ENCODE results near the gene NXPE1. TPM values are rescaled to one million over a fixed set of nuclear protein-coding genes. Genes with fewer than 3 reads are reported as not detected.

NXPE1 gene
- total RNA-seq, 1 donor from 2014 or later: not detected

DNA sequence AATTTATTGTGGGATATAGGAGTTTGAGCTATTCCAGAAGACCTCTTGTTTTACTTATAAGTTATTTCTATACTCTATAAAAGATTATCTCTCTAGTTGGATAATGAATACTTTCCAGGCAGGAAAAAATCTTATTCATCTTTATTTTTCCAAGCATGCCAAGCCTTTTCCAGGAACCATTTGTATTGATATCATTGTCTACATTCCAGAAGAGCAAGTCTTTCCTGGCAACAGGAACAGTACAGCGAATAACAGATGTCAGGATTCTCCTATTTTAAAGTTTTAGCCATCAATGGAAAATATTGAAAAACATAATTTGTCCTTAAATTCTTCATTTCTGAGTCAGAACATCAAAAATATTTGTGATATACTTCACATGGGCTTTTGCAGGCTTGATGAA lies 5.2 kb upstream of the NXPE1 start:
- DNase-seq (ENCODE audit: low spot score in 2 of 2): no peak
- no peak for FAIRE-seq

GRCh38 chr11:114563077-114563476 lies 3.4 kb upstream of the NXPE1 start:
- FAIRE-seq (no peak), DNase-seq (ENCODE audit: low spot score in 2 of 2) (no peak)

- FAIRE-seq: no peak
- DNase-seq (ENCODE audit: low spot score in 2 of 2): no peak
Measured at GRCh38 chr11:114562166-114562916, 2.7 kb upstream of the NXPE1 start.

DNA sequence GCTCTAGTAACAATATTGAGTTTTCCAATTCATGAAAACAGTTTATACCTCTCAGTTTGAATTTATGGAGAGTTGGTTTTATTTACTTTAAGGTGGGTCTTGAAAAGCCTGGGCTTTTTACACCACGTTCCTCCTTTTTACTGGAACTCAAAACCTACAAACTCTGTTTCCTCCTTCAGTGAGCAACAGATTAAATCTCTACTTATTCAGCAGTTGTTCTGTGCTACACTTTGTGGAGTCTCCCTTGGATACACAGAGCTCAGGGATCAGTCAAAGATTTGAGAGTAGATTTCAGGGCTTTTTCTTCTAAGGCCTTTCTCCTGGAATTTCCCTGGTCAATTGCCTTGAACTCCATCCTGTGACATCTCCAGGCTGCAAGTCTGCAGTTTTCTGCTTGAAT lies 3.5 kb downstream of the NXPE1 start:
- DNase-seq (ENCODE audit: low spot score in 2 of 2): no peak
- FAIRE-seq: no peak

GRCh38 chr11:114553642-114554041 lies 6.0 kb downstream of the NXPE1 start:
- FAIRE-seq (no peak), DNase-seq (ENCODE audit: low spot score in 2 of 2) (no peak)

GRCh38 chr11:114551060-114551459 lies 8.6 kb downstream of the NXPE1 start:
- DNase-seq (ENCODE audit: low spot score in 2 of 2): no peak

GRCh38 chr11:114525682-114526081 lies 34.0 kb downstream of the NXPE1 start:
- FAIRE-seq: no peak
- no peak for DNase-seq (ENCODE audit: low spot score in 2 of 2)

More at GRCh38 chr11:114551060-114551459, 8.6 kb downstream of the NXPE1 start:
- no peak for FAIRE-seq

GRCh38 chr11:114524122-114524521 lies 35.6 kb downstream of the NXPE1 start:
- DNase-seq (ENCODE audit: low spot score in 2 of 2) (no peak), FAIRE-seq (no peak)

DNA sequence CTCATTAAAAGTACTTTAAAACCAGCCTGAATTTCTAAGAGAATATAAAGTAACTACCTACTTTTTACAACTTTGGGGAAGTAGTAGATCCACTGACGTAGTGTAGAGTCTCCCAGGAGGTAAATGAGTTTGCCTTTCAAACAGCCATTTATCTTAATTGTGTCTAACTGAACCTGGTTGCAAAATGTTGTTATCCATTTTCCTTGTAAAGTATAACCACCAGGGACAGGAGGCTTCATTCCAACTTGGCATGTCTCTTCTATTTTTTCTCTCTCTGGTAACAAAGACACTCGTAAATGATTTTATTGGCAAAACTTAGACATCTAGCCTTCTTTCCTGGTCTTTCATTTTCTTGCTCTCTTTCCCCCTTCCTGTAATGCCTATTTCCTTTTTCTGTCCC lies 36.9 kb downstream of the NXPE1 start:
- no peak for DNase-seq (ENCODE audit: low spot score in 2 of 2)
- no peak for FAIRE-seq

GRCh38 chr11:114511538-114511937 lies 48.1 kb downstream of the NXPE1 start:
- FAIRE-seq (no peak), DNase-seq (ENCODE audit: low spot score in 2 of 2) (no peak)

DNA sequence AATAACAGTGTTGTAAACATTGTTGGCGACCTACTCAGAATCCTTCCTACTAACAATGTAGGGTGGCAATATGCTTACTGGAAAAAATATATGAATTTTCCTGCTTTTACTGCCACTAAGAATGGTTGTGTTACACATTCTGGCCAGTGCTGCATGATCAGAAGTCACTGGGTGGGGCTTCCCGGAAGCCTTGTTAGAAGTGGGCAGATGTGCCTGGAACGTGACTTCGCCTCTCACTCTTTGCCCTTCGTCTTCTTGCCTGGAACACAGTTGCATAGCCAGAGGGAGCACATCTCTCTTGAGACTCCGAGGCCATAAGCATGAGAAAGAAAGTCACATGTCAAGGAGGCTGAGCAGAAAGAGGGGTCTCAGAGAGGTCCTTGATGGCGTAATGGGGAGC lies 48.6 kb downstream of the NXPE1 start:
- DNase-seq (ENCODE audit: low spot score in 2 of 2) (no peak), FAIRE-seq (no peak)

DNA sequence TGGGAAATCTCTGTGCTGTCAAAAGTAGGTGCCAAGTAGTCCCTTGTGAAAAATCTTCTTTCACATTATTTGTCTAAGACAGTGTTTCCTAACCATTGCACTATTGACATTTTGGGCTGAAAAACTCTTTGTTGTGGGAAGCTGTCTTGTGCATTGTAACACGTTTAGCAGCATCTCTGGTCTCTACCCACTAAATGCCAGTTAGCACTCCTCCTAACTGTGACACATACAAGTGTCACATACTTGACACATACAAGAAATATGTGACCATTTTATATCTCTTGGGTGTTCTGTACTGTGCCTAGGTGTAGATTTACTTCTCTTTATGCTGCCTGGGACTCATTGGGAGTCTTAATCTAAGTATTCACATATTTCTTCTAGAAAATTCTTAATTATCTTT lies 57.8 kb downstream of the NXPE1 start:
- no peak for DNase-seq (ENCODE audit: low spot score in 2 of 2)
- FAIRE-seq: no peak

- DNase-seq (ENCODE audit: low spot score in 2 of 2): no peak
- no peak for FAIRE-seq
Measured at GRCh38 chr11:114499756-114500155, 59.9 kb downstream of the NXPE1 start.

DNA sequence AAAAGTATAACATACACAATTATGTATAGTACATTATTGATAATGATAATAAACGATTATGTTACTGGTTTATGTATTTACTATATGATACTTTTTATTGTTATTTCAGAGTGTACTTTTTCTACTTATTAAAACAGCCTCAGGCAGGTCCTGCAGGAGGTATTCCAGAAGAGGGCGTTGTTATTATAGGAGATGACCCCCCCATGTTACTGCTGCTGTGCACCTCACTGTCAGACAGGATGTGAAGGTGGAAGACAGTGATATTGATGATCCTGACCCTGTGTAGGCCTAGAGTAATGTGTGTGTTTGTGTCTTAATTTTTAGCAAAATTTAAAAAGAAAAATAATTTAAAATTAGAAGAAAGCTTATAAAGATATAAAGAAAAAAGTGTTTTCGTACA lies 62.8 kb downstream of the NXPE1 start:
- DNase-seq (ENCODE audit: low spot score in 2 of 2): no peak
- FAIRE-seq: no peak

- no peak for DNase-seq (ENCODE audit: low spot score in 2 of 2)
- FAIRE-seq: no peak
Measured at GRCh38 chr11:114483929-114484328, 75.8 kb downstream of the NXPE1 start.

DNA sequence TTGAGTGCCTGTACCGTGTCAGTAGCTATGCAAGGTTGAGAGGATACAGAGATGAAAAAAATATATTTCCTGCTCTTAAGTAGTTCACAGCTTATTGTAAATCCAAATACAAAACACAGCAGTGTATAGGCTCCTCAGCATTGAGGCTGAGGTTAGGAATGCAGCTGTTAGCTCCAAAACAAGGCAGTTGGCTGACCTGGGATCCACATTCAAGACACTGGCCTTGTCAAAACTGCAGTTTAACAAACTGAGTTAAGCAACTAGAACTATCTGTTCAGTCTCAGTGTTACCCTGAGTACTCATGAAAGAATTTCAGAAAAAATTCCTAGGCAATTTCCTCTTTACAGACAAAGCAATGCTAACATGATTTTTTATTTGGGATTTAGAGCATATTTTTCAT lies 77.6 kb downstream of the NXPE1 start:
- no peak for DNase-seq (ENCODE audit: low spot score in 2 of 2)
- no peak for FAIRE-seq

DNA sequence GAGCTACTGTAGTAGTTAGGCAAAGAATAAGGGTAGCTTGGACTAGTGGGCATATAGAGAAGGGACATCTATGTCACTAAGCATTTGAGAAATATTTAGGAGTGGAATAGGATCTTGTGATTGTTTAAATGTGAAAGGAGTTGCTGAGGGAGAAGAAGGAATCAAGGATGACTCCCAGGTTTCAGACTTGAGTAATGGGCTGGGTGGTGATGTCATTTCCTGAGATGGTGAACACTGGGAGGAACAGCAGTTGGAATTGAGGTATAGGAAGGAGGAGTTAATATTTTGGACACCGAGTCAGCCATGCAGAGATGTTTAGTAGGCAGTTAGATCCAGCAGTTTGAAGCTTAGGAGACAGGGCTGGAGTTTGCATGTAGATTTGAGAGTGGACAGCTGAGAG lies 80.3 kb downstream of the NXPE1 start:
- no peak for DNase-seq (ENCODE audit: low spot score in 2 of 2)
- FAIRE-seq: no peak

GRCh38 chr11:114478768-114479167 lies 80.9 kb downstream of the NXPE1 start:
- FAIRE-seq (no peak), DNase-seq (ENCODE audit: low spot score in 2 of 2) (no peak)

- no peak for DNase-seq (ENCODE audit: low spot score in 2 of 2)
- no peak for FAIRE-seq
Measured at GRCh38 chr11:114478001-114478410, 81.7 kb downstream of the NXPE1 start.

DNA sequence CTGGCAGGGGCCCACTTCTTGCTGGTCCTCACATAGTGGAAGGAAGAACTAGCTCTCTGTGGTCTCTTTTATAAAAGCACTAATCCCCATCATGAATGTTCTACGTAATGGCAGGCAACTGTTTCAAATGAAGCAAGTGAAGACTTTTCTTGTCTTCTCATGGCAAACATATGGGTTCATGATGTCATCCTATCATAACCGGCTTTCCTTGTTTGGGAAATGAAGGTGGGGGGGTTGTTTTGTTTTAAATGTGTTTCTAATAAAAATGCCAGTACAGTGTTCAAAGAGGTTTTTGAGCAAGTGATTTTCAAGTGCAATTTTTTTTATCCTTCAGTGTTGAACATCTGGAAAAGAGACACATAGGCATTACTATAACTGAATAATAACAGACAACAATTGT lies 87.0 kb downstream of the NXPE1 start:
- FAIRE-seq (no peak), DNase-seq (ENCODE audit: low spot score in 2 of 2) (no peak)
